Stimulated activated CD8-positive, alpha-beta memory T cell treated with anti-CD3 and anti-CD28 coated beads, Interleukin-7, amount 100 ng/mL, for 1 hour (primary cell): ENCODE data around the gene RFX7.
A peak's percentile ranks its signal among the peaks of the same experiment; 100 is the strongest.
"Not testable (repeated sequence)": the region's sequence is repeated elsewhere in the genome, so short reads cannot be mapped to it uniquely, and the experiment has no call there.

Experiments
- DNase-seq, 2 donors: peaks; one replicate each; pipeline ENCODE4 v3.0.0-alpha.2; 2020; ENCODE audit warnings: low read depth in 2 of 2

Gene RFX7

DNA sequence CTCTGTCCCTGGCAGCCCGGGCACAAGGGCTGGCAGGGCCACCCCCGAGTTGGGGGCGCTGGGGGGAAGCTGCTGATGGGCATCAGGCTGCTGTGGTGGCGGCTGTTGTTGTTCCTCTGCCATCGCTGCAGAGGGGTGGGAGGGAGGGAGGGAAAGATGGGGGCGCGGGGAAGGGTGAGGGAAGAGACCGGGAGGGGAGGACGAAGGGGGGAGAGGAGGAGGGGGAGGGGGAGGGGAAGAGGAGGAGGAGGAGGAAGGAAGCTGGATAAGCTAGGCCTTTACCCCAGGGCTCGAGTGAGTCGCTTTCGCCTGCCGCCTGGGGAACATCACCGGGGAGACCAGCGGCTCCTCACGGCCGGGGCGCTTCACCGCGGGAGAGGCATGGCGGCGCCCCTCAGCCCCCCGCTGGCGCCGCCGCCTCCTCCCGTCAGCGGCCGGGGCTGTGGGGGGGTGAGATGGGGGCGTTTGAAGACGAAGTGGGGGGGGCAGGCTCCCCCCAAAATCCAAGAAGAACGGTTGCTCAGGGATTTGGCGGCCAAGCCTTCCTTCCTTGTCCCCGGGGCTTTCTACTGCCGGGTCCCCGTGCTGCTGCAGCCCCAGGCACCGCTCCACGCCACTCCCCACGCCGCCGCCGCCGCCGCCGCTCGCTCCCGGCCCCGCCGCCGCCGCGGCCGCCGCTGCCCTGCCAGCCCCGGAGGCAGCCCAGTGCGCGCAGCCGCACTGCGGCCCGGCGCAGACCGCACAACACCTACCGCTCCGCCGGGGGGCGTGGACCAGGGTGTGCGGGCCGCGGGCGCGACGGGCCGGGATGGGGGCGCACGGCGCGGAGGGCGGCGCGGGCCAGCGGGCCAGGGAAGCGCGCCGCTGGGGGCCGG, at the start of gene RFX7:
TSS of gene RFX7 (minus strand) at position 717 of the 875 bp plus-strand sequence. CDS start at position 123, 594 bp downstream.
- peak; percentile 49 to 54 for DNase-seq

DNA sequence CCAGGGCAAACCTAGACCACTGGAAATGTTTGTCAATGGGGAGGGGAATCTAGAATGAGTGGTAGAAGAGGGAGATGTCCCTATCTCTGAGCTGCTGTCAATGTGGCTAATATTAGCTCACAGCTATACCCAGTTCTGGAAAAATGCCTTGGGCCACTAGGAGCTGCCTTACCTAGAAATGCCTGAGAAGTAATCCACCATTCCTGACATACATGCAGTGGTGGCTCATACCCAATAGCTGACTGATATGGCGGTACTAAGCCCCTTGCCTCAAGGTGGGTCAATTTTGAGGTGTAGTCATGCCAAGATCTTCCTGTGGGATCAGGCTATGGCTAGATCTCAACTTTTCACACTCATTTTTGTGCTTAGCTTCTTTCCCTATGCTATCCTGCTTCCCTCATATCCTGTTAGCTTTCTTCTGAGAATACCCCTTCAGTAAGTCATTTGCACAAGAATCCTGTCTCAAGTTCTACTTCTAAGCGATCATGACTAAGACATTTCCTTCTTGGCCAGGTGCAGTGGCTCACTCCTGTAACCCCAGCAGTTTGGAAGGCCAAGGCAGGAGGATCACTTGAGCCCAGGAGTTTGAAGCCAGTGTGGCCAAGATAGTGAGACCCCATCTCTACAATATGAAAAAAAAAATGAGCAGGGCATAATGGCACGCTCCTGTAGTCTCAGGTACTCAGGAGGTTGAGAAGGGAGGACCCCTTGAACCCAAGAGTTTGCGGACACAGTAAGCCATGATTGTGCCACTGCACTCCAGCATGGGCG, 49.1 kb upstream of the RFX7 start:
- no peak for DNase-seq

DNA sequence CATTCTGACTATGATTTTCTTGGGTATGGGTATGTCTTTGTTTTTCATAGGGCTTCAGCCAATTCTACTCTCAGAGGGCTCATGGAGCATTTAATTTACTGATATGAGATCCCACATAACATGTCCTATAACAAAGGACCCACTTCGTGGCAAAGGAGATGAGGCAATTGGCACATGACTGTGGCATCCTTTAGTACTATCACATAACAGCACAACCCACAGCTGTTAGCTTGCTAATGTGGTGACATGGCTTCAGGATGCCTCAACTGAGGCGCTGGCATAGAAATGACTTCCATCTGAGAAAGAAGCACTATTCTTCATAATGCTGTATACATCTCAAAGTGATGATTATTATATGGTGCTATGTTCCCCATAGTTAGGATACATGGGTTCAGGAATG, 48.1 kb upstream of the RFX7 start:
- DNase-seq = no peak

DNA sequence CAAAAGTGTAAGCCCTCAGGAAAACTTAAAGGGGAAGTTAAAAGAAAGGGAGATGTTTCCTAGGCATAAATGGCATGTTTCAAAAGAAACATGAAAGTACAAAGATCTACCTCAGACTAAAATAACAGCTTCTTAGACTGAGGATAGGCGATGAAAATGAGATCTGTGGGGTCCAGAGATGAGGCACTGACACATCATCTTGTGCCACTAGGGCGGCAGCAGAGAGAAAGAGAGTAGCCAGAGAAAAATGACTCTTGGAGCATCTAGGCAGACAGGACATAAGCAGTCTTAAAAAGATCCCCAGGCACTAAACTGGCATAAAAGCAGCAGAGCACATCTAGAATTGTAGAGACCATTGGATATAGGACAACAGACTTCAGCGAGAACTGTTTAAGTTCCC, 42.5 kb upstream of the RFX7 start:
- no peak for DNase-seq

DNA sequence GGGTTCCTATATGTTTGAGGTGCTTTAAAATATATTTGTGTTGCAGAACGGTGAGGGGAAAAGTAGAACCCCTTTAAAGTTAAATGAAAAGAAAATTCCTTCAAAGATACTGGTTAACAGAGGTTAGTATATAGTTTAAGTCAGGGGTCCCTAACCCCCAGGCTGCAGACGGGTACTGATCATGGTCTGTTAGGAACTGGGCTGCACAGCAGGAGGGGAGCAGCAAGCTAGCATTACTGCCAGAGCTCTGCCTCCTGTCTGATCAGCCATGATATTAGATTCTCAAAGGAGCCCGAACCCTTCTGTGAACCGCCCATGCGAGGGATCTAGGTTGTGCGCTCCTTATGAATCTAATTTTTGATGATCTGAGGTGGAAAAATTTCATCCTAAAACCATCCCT, 37.5 kb upstream of the RFX7 start:
- DNase-seq = no peak

DNA sequence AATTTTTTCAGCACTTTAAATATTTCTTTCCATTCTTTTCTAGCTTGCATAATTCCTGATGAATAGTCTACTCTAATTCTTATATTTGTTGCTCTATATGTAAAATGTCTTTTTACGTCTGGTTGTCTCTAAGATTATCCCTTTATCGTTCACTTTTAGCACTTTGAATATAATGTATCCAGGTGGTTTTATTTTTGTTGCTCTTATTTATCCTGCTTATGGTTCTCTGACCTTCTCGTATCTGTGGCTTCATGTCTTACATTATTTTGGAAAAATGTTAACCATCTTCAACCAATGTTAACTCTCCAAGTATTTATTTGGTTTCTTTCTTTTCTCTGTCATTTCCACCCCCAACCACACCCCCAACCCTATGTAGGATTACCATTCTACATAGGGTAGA, 30.0 kb upstream of the RFX7 start:
- no peak for DNase-seq

DNA sequence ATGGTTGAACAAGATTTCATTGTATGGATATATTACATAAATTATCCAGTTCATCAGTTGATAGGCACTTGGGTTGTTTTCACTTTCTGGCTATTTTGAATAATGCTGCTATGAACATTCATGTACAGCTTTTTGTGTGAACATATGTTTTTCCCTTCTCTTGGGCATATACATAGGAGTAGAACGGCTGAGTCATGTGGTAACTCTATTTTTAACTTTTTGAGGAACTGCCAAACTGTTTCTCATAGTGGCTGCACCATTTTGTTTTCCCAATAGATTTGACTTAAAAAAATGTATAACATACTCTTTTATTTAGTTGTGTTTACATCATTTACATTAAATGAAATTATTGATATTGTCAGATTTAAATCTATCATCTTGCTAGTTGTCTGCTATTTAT, 28.8 kb upstream of the RFX7 start:
- DNase-seq = no peak

DNA sequence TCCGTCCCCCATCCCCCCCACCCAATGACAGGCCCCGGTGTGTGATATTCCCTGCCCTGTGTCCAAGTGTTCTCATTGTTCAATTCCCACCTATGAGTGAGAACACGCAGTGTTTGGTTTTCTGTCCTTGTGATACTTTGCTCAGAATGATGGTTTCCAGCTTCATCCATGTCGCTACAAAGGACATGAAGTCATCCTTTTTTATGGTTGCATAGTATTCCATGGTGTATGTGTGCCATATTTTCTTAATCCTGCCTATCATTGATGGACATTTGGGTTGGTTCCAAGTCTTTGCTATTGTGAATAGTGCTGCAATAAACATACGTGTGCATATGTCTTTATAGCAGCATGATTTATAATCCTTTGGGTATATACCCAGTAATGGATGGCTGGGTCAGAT, 22.8 kb upstream of the RFX7 start:
- DNase-seq = not testable (repeated sequence)

DNA sequence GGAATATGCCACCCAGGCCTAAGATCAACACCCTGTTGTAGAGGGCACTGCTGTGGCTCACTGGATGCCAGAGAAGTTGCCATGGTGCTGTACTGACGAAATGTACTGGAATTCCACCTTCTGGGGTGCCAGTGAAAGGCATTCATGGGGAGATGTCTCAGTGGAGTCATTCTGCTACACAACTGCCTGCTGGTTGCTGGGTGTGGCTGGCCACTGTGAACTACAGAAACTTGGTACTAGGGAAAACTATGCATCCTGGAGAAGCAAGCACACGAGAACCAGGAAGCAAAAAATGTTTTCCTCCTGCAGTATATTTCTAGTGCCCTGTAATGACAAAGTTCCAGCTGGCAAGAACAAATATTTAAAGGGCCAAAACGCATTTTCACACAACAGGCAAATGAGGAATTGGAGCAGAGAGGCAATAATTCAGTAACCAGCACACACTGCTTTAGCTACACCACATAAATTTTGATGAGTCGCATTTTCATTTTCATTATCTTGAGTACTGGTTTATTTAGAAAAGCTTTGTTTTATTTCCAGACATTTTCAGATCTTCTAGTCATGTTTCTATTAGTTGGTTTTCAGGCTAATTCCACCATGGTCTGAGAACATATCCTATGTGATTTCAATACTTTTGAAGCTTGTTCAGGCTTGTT, 18.3 kb upstream of the RFX7 start:
- no peak for DNase-seq

DNA sequence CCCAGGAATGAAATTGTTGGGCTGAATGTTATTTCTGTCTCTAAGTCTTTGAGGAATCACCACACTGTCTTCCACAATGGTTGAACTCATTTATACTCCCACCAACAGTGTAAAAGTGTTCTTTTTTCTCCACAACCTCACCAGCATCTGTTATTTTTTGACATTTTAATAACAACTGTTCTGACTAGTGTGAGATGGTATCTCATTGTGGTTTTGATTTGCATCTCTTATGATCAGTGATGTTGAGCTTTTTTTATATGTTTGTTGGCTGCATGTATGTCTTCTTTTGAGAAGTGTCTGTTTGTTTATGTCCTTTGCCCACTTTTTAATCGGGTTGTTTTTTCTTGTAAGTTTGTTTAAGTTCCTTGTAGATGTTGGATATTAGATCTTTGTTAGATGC, 13.6 kb upstream of the RFX7 start:
- not testable (repeated sequence) for DNase-seq

DNA sequence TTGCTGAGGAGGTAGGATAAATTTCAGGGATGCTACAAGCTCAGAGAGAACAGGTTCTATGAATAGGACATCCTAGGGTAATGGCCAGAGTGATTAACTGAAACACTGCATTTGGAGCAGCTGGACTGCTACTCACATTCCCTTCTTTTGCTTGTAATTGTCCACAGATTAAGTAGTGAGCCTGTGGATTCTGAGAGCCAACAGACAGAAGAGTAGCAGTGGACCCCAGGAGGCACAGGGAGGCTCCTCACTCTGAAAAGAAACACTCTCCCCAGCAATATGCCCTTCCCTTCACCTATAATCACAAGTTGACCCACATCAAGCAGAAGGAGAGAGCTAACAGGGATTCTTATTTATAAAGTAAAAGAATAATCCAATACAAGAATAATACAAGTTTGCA, 10.6 kb upstream of the RFX7 start:
- no peak for DNase-seq

DNA sequence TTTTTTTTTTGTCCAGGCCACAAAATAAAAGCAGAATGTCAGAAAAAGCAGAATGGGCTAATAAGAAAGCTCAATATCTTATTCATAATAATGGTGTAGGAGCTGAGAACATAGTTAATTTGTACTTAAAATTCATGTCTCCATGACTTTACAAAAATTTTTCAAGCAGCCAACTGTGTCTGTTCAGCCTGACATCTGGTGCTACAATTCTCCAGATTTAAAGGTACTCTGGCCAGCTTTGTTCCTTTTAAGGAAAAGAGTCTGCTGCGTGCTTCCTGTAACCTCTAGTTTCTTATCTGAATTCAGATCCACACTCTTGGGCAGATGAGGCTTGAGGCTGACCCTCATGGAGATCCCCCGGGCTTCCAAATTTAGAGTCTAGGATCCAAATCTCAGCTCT, 8.7 kb upstream of the RFX7 start:
- no peak for DNase-seq

DNA sequence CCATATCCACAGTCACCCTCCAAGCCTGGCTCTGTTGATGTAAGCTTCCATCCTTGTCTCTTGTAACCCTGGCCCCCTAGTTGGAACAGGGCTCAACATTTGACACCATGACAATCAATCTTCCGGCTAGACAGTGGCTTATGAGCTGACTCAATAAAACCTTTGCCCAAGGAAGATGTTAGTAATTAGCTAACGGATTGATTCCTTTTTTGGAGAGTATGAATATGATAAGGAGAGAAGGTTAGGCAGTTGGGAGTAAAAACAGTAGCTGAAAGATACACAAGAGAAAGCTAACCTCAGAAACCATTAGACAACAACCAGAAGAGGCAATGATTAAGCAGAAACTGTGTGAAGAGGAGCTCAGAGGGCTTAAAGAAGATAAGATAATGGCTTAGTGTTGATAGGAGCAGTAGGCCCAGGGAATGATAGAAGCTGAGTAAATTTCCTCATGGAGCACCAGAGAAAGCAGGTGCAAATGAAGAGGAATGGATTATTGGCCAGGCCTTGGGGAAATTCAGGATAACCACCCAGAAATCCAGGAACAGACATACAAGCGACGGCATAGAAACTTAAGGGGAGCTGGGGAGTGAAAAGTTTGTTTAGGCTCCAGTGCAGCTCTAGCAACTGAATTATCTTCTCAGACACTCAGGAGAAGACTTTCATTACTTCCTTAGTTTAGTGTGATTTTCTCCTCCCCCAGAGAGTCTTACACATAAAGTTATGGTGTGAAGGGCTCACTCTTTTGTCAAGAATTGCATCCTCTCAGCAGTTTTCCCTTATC, 7.8 kb upstream of the RFX7 start:
- DNase-seq = no peak

DNA sequence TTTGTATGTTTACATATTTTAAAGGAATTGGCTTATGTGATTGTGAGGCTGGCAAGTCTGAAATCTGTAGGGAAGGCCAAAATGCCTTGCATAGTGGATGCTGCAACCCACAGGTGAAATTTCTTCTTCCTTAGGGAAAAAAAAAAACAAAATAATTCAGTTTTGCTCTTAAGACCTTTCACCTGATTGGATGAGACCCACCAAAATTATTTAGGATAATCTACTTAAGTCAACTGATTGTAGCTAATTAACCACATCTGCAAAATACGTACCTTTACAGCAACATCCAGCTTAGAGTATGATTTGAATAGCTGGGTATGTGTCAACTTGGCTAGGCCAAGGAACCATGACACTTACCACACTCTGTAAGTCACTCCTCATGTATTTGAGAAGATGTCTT, 6.9 kb upstream of the RFX7 start:
- DNase-seq = no peak

DNA sequence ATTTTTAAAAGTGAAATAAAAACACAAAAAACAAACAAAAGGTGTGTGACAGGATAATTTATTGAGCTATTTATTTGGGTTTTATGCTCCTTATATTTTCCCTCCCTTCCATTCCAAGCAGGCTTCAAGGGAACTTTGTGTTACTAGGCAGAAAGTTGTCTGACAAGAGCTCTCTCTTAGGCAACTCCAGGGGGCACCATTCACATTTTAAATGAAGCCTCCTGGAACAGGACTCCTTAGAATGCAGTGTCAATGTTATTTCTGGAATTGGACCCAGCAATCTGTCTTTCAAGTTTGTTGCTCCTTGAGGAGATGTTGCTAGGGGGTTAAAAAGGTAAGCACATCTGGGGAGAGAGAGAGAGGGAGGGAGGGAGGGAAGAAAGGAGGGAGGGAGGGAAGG, 5.4 kb upstream of the RFX7 start:
- DNase-seq = no peak

DNA sequence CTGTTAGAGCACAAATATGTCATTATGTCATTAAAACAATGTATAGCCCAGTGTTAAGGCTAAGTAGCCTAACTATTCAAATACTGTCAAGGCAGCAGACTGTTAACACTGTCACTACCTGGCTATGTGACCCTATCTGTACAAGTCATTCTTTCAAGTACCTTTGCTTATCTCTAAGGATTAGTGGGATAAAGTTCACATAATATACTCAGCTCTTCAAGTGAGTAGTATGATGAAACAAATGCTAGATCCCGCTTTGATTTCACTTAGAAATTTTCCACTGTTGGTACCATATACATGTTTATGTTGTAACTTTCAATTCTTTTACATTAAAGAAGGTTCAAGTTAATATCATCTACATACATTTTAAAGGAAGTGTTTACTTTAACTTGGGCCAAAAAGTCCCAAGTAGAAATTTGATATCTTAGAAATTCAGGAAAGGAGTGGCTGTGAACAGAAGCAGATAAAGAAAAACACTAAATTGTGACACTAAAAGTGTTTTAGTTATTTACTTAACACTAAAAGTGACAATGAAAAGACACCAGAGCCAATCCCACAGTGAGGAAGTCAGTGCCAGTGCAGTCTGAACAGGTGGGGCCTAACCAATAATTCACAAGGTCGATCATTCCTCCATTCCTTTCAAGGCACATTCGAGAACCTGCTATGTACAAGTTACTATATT, 4.8 kb upstream of the RFX7 start:
- DNase-seq = no peak

DNA sequence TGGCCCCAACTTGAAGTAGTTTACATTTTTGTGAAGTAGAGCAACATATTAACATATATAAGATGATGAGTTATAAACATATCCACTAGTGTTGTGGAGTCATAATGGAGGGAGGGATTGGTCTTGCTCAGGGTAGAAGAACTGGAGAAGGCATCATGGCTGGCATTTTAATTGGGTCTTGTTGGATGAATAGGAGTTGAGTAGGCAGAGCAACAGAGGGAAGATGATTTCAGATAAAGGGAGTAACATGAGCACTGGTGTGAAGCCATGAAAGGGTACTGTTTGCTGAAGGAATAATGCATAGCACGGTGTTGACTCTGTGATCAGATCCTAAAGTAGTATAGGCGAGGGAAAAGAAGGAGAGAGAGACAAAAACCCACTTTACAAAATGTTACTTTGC, 3.6 kb upstream of the RFX7 start:
- DNase-seq = no peak

DNA sequence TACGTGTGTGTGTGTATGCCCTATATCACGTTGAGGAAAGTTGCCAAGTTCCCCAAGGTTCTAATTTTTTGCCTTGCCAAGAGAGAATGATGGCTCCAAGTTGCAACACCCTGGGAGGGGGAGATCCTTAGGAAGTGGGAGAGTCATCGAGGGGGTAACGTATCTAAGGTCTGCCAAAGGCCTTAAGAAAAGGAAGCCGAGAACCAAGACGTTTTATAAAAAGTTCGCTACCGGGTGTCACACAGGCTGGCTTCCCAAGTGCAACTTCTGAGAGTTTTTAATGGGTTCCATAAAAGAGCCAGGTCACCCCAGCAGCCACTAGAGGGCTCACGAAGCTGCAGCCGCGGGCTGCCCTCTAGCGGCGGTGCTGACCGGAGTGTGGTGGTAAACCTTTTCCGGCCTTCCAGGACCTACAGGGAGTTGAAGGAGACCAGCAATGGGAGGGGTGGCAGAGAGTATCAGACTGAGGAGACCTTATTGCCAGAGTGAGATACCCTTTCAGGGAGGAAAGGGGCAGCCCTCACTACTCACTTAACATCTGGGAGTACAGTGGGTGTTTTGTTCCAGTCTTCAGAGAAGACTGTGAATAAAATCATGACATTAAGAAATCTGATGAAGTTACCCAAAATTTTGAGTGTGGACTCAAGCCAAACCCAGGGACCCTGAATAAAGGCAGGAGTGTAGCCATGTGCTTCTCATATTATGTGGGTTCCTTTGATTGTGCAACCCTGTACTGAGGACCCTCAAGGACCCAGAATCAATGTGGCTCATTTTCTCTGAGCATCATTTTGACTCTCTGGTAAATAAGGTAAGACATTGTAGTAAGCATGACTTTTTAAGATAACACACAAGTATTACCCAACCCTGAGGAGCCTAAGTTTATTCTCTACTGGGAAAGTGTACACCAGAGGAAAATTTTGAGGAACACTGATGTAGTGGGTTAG, 2.5 kb upstream of the RFX7 start:
- DNase-seq = peak; percentile 76 to 80

DNA sequence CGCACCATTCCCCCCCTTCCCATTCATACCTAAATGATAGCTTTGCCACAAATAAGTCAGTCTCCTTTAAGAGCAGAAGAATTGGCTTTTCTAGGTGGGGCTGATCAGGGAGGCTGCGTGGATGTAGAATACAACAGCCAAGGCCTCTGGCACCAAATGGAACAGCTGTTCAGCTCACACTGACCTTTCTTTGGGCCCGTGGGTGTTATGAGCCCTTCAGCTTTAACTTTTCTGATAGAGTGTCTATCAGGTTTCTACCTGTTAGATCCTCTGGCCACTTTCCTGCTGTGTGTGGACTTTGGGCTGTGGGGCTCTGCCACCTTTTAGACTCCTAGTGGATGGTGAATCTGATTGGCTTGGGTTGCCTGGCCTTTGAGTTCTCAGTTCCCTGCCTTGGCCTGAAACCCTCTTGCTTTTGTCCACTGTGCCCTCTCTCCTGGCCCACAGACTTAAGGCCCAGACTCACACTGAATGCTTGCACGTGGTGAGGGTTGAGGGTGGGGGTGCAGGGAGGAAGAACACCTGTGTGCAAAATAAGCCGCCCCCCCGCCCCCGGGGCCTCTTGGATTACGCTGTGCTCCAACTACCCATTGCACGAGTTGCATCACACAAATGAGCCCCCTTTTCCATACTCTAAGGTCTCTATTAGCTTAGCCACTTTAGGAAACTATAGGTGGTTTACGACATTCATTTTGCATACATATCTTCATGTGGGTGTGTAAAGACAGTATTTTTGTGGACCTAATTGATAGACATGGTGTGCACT, 1.3 kb upstream of the RFX7 start:
- DNase-seq = no peak
